Right lobe of liver (tissue), 4 donors: ENCODE results near the gene FCRL5.

Experiments
- CTCF ChIP-seq, 4 donors: fragments of 200-600 bp in 3 of 4; fragments of 450-650 bp in 1 of 4; IDR thresholded peaks; one replicate each; pipeline versions ENCODE4 v1.5.1 to v1.8.0; 2016 to 2022; ENCODE audit warnings: antibody characterized with exemption in 4 of 4, mild to moderate bottlenecking in 2 of 4
- POLR2A ChIP-seq: fragments of 450-650 bp; IDR thresholded peaks from one replicate; pipeline ENCODE4 v1.6.1; 2017; ENCODE audit warnings: antibody characterized with exemption, mild to moderate bottlenecking
- donor health status: DM: no; HTN: no; CAD: no.
- donor health status: DM: no; HTN: no; CAD: no.
- donor health status: DM: no; HTN: yes; CAD: no.

GRCh38 chr1:157580828-157581210 lies 28.5 kb upstream of the FCRL5 start:
- TF ChIP-seq CTCF (IDR thresholded peaks at IDR 0.05) (no peak), POLR2A (no peak)
